Neural cell (in vitro differentiated cells): ENCODE data around the gene ARHGAP24. TPM values are rescaled to one million over a fixed set of nuclear protein-coding genes. Genes with fewer than 3 reads are reported as not detected.

Experiments
- H2AFZ ChIP-seq: fragments of 200-600, 300-800 bp; sonication (generic), shearing (Covaris generic); 2 replicates; pipeline ENCODE4 v1.6.0; 2014; ENCODE audit warnings: low read depth, mild to moderate bottlenecking, antibody characterized with exemption, low read length, moderate library complexity
- H3F3A ChIP-seq: fragments of 200-600 bp; shearing (Covaris generic); 2 replicates; pipeline ENCODE4 v1.6.1; 2016; ENCODE audit warnings: mild to moderate bottlenecking, moderate library complexity, mixed read lengths, antibody characterized with exemption, low read length; ENCODE audit not compliant: insufficient read depth, poor library complexity, severe bottlenecking
- H3K27ac ChIP-seq: fragments of 200-600, 300-800 bp; sonication (generic), shearing (Covaris generic); 2 replicates; pipeline ENCODE4 v1.5.1; 2014; ENCODE audit warnings: mild to moderate bottlenecking, low read length, moderate library complexity
- H3K27me3 ChIP-seq: fragments of 300-800, 200-600 bp; sonication (generic), shearing (Covaris generic); 2 replicates; pipeline ENCODE4 v1.6.0; 2014; ENCODE audit warnings: mild to moderate bottlenecking, low read depth, low read length, moderate library complexity; ENCODE audit not compliant: insufficient read depth
- H3K36me3 ChIP-seq: fragments of 300-800, 200-600 bp; sonication (generic), shearing (Covaris generic); 2 replicates; pipeline ENCODE4 v1.5.1; 2014; ENCODE audit warnings: mild to moderate bottlenecking, antibody characterized with exemption, low read length, moderate library complexity; ENCODE audit not compliant: insufficient read depth
- H3K4me2 ChIP-seq: fragments of 300-800, 200-600 bp; sonication (generic), shearing (Covaris generic); 2 replicates; pipeline ENCODE4 v1.6.0; 2014; ENCODE audit warnings: mild to moderate bottlenecking, low read length
- H3K4me3 ChIP-seq: fragments of 300-800, 200-600 bp; sonication (generic), shearing (Covaris generic); 2 replicates; pipeline ENCODE4 v1.5.1; 2014; ENCODE audit warnings: mild to moderate bottlenecking, low read length, moderate library complexity
- H3K79me2 ChIP-seq: fragments of 200-600 bp; shearing (Covaris generic); replicated peaks from 2 replicates; pipeline ENCODE4 v1.6.0; 2014; ENCODE audit warnings: mild to moderate bottlenecking, low read length, moderate library complexity; ENCODE audit not compliant: insufficient read depth
- H3K9ac ChIP-seq: fragments of 300-800, 200-600 bp; sonication (generic), shearing (Covaris generic); 2 replicates; pipeline ENCODE4 v1.6.1; 2016; ENCODE audit warnings: mild to moderate bottlenecking, low read length, mixed read lengths
- H3K9me2 ChIP-seq: fragments of 200-600 bp; shearing (Covaris generic); 2 replicates; pipeline ENCODE4 v1.6.1; 2016; ENCODE audit warnings: mild to moderate bottlenecking, low read length, mixed read lengths; ENCODE audit not compliant: insufficient read depth
- H3K9me3 ChIP-seq: fragments of 200-600, 300-800 bp; sonication (generic), shearing (Covaris generic); 2 replicates; pipeline ENCODE4 v1.6.1; 2016; ENCODE audit warnings: mild to moderate bottlenecking, mixed run types, low read length, moderate library complexity, mixed read lengths
- H4K20me1 ChIP-seq: fragments of 200-600 bp; shearing (Covaris generic); 2 replicates; pipeline ENCODE4 v1.6.1; 2016; ENCODE audit warnings: mild to moderate bottlenecking, mixed run types; ENCODE audit not compliant: insufficient read depth
- CTCF ChIP-seq: fragments of 450-650 bp; IDR thresholded peaks from 2 replicates; pipeline ENCODE4 v1.5.1; 2014; ENCODE audit warnings: antibody characterized with exemption, mild to moderate bottlenecking, moderate library complexity; ENCODE audit not compliant: poor library complexity, severe bottlenecking
- EP300 ChIP-seq: fragments of 450-650 bp; conservative IDR thresholded peaks from 2 replicates; pipeline ENCODE4 v1.6.1; 2014; ENCODE audit warnings: antibody characterized with exemption, mild to moderate bottlenecking, moderate library complexity; ENCODE audit not compliant: poor library complexity, severe bottlenecking
- EZH2 ChIP-seq: fragments of 200-600, 300-800 bp; shearing (Covaris generic), sonication (generic); IDR thresholded peaks from 2 replicates; pipeline ENCODE4 v1.6.1; 2014; ENCODE audit warnings: antibody characterized with exemption, low read length, borderline replicate concordance, mild to moderate bottlenecking; ENCODE audit not compliant: insufficient read depth, poor library complexity, severe bottlenecking
- MXI1 ChIP-seq: fragments of 450-650 bp; conservative IDR thresholded peaks from 2 replicates; pipeline ENCODE4 v1.6.1; 2014; ENCODE audit warnings: antibody characterized with exemption, mild to moderate bottlenecking; ENCODE audit not compliant: poor library complexity, severe bottlenecking
- POLR2AphosphoS5 ChIP-seq: IDR thresholded peaks from 2 replicates; pipeline ENCODE4 v1.6.1; 2012
- RAD21 ChIP-seq: fragments of 450-650 bp; conservative IDR thresholded peaks from 2 replicates; pipeline ENCODE4 v1.6.1; 2014; ENCODE audit warnings: antibody characterized with exemption, mild to moderate bottlenecking, moderate library complexity
- REST ChIP-seq: IDR thresholded peaks from 2 replicates; pipeline ENCODE4 v1.6.1; 2012; ENCODE audit warnings: borderline replicate concordance
- SMC3 ChIP-seq: fragments of 450-650 bp; conservative IDR thresholded peaks from 2 replicates; pipeline ENCODE4 v1.6.1; 2014; ENCODE audit warnings: antibody characterized with exemption, mild to moderate bottlenecking, moderate library complexity; ENCODE audit not compliant: poor library complexity
- TAF1 ChIP-seq: IDR thresholded peaks from 2 replicates; pipeline ENCODE4 v1.6.1; 2012; ENCODE audit warnings: low read depth
- polyA plus RNA-seq: library from polyadenylated mRNA; depleted of rRNA; stranded (reverse); fragments of >200 nt; gene quantifications from 2 replicates; pipeline ENCODE4 v1.2.3, GENCODE V29; 2014

The ARHGAP24 gene
- polyA plus RNA-seq, 1 donor from 2014 or later = 2.9 TPM

- H3K36me3 ChIP-seq = no peaks in the 10 kb centered on the region
- no peak overlapping the region for H3K4me2 ChIP-seq
- no peaks in the 10 kb centered on the region for H3F3A ChIP-seq
- H3K79me2 ChIP-seq = no peaks in the 10 kb centered on the region
- no peak overlapping the region for H3K27ac ChIP-seq
- H2AFZ ChIP-seq = no peak overlapping the region
- no peaks in the 10 kb centered on the region for H4K20me1 ChIP-seq
- H3K9me2 ChIP-seq = no peaks in the 10 kb centered on the region
- no peak overlapping the region for H3K9ac ChIP-seq
- no peaks in the 10 kb centered on the region for H3K27me3 ChIP-seq
- no peak overlapping the region for H3K4me3 ChIP-seq
- TF ChIP-seq MXI1 = no peak
- no peak for TF ChIP-seq SMC3
- no peak for TF ChIP-seq POLR2AphosphoS5
- no peak for TF ChIP-seq RAD21
- no peak for TF ChIP-seq REST
- no peak for TF ChIP-seq EP300
- TF ChIP-seq TAF1 = no peak
- TF ChIP-seq EZH2 = no peak
- TF ChIP-seq CTCF = no peak
- H3K9me3 ChIP-seq = no peaks in the 10 kb centered on the region
These were observed 13.5 kb downstream of the ARHGAP24 start for GRCh38 chr4:85488416-85488815.

DNA sequence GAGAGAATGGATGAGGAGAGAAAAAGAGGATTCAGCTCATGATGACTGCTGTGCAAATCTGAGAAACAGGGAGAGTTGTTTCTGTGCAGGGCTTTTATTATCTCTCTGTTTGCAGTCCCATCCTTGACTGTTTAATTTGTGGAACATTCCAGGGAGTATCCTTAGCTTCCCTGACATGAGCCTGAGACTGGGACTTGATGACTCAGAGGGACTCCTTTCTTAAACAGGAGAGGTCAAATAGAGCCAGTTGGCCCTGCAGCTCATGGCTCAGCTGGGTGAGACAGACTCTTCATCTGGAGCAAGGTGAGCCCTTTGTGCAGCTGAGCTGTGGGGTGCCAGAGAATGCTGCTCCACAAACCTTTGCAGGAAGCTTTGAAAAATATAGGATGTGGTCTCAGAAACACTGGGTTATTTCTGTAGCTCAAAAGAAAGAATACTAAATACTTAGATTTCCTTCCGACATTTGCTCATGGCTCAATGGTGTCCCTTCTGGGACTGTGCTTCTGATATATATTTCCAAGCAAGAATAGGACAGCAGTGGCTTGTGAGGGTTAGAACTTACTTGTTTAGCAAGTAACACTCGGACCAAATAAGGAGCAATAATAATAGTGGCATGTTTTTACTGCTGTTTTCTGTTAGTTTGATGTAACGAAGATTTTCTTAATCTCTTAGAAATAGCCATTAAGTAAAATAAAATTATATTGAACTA lies 14.5 kb downstream of the ARHGAP24 start:
- Histone ChIP-seq H3K36me3 (no peaks in the 10 kb centered on the region), H3K9me2 (no peaks in the 10 kb centered on the region), H4K20me1 (no peaks in the 10 kb centered on the region), H2AFZ (no peak overlapping the region), H3K9ac (no peak overlapping the region), H3K79me2 (no peaks in the 10 kb centered on the region), H3K9me3 (no peaks in the 10 kb centered on the region), H3K4me2 (no peak overlapping the region), H3F3A (no peaks in the 10 kb centered on the region), H3K27ac (no peak overlapping the region), H3K27me3 (no peaks in the 10 kb centered on the region), H3K4me3 (no peak overlapping the region)
- TF ChIP-seq EZH2 = no peak
- TF ChIP-seq REST = no peak
